OCI-LY3 (cell line): Measurements from ENCODE around the gene BHLHE41.

Experiments used
- EZH2phosphoT487 ChIP-seq: fragments of 200-600 bp; shearing (Covaris generic); IDR thresholded peaks from 2 replicates; pipeline ENCODE4 v1.6.1; 2018; ENCODE audit warnings: antibody characterized with exemption, mixed run types, low read depth
- TF ChIP-seq, protein P1 (sequence below): fragments of 200-600, 300-600 bp; sonication (generic); IDR thresholded peaks from 2 replicates; pipeline ENCODE4 v1.5.1; 2014; ENCODE audit warnings: antibody characterized with exemption, low read length, low read depth

DNA sequence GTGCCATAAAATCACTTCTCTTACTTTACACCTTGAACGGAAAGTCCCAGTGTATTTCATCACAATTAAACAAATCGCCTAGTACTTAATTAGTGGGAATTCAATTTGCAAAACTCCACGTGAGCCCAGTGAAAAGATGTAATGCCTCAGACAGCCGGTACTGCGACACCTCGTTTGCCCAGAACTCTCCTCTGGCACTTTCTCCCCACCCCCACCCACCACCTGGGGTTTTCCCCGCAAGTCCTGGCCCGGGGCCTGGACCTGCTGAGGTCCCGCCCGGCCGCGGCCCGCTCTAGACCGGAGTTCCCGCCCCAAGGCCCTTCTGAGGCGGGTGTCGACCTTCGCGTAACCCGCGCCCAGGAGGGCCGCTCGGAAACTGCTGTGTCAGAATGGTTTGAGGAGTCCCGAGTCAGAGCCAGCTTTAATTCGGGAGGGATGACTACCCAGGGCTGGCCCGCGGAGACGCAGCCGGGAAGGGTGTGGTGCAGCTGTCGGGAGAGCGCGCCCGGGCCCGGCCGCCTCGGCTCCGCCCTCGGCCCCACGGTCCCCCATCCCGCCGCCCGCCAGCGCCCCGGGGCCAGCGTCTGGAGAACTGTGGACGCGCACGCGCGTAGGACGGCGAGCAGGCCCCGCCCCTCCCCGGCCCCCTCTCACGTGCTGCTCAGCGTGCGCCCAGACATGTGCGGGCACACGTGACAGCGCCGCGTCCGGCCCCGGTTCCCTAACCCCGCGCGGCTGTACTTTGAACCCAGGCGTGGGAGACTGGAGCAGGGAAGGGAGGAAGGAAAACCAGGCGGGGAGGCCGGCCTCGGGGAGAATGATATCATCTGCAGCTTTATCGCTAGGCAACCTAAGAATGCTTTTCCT, 10.8 kb downstream of the BHLHE41 start:
- TF ChIP-seq, protein P1, sequence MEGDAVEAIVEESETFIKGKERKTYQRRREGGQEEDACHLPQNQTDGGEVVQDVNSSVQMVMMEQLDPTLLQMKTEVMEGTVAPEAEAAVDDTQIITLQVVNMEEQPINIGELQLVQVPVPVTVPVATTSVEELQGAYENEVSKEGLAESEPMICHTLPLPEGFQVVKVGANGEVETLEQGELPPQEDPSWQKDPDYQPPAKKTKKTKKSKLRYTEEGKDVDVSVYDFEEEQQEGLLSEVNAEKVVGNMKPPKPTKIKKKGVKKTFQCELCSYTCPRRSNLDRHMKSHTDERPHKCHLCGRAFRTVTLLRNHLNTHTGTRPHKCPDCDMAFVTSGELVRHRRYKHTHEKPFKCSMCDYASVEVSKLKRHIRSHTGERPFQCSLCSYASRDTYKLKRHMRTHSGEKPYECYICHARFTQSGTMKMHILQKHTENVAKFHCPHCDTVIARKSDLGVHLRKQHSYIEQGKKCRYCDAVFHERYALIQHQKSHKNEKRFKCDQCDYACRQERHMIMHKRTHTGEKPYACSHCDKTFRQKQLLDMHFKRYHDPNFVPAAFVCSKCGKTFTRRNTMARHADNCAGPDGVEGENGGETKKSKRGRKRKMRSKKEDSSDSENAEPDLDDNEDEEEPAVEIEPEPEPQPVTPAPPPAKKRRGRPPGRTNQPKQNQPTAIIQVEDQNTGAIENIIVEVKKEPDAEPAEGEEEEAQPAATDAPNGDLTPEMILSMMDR, result peak; percentile 18; the same call in 1 of the 2 replicates
- no peak for TF ChIP-seq EZH2phosphoT487
